Esophagus (tissue), 2 donors: ENCODE measurements around the gene KIAA0513. TPM values are rescaled to one million over a fixed set of nuclear protein-coding genes. Genes with fewer than 3 reads are reported as not detected.

ENCODE experiments used
- H3K27ac ChIP-seq, 2 donors: one replicate each; pipeline ENCODE4 v1.5.1; 2013; ENCODE audit warnings: low read depth in 2 of 2, mild to moderate bottlenecking in 2 of 2, inconsistent platforms in 1 of 2, low read length in 1 of 2, moderate library complexity in 1 of 2
- H3K27me3 ChIP-seq, 2 donors: one replicate each; pipeline ENCODE4 v1.6.1; 2013; ENCODE audit warnings: low read length in 2 of 2, control low read depth in 1 of 2, mild to moderate bottlenecking in 1 of 2; ENCODE audit not compliant: insufficient read depth in 2 of 2, control insufficient read depth in 1 of 2
- H3K36me3 ChIP-seq, 2 donors: one replicate each; pipeline ENCODE4 v1.6.1; 2013; ENCODE audit warnings: low read length in 1 of 2; ENCODE audit not compliant: control insufficient read depth in 2 of 2, insufficient read depth in 2 of 2
- H3K4me1 ChIP-seq, 2 donors: one replicate each; pipeline ENCODE4 v1.6.1; 2013; ENCODE audit warnings: low read length in 1 of 2; ENCODE audit not compliant: control insufficient read depth in 2 of 2, insufficient read depth in 2 of 2
- H3K4me3 ChIP-seq, 2 donors: one replicate each; pipeline ENCODE4 v1.5.1; 2013; ENCODE audit warnings: low read length in 2 of 2, mild to moderate bottlenecking in 2 of 2, low read depth in 1 of 2, moderate library complexity in 1 of 2
- H3K9me3 ChIP-seq, 2 donors: one replicate each; pipeline ENCODE4 v1.6.1; 2013; ENCODE audit warnings: mild to moderate bottlenecking in 2 of 2, low read depth in 1 of 2, low read length in 1 of 2, moderate library complexity in 1 of 2; ENCODE audit not compliant: control insufficient read depth in 2 of 2, insufficient read depth in 1 of 2
- WGBS, 2 donors: extraction: QIAGEN DNeasy Blood & Tissue Kit; methylation state at CpG; one replicate each; pipeline ENCODE4 v1.1.7; 2013; 5-methylcytosine and 5-hydroxymethylcytosine counted together
- polyA plus RNA-seq, 2 donors: library from polyadenylated mRNA; stranded (reverse); fragments of 200-250 nt; gene quantifications; one replicate each; pipeline ENCODE4 v1.2.3, GENCODE V29; 2013
- donor health status: healthy with polysubstance abuse.
- donor health status: Bipolar disorder and iron deficiency.

Gene KIAA0513
- polyA plus RNA-seq, 2 donors: 3.0 to 3.7 TPM

GRCh38 chr16:85011846-85012284 lies 15.7 kb upstream of the KIAA0513 start:
- 15 to 20% methylated on average over 17 of the region's 17 CpGs for WGBS, 2 donors
- H3K9me3 ChIP-seq: no peaks in the 10 kb centered on the region
- H3K27me3 ChIP-seq: no peaks in the 10 kb centered on the region
- H3K36me3 ChIP-seq: no peaks in the 10 kb centered on the region
- H3K4me3 ChIP-seq: peak overlapping the region; percentile 80 to 81
- peaks cover 3 to 7% of the 10 kb centered on the region in 2 donors for H3K4me1 ChIP-seq
- H3K27ac ChIP-seq: peak overlapping the region; percentile 96

GRCh38 chr16:85014311-85014710 lies 13.3 kb upstream of the KIAA0513 start:
- H3K4me3 ChIP-seq: no peak overlapping the region
- peaks cover 2 to 3% of the 10 kb centered on the region in 2 donors for H3K4me1 ChIP-seq
- 75% methylated on average over 2 of the region's 2 CpGs for WGBS, 2 donors
- no peaks in the 10 kb centered on the region for H3K27me3 ChIP-seq
- no peak overlapping the region for H3K27ac ChIP-seq
- no peaks in the 10 kb centered on the region for H3K9me3 ChIP-seq
- H3K36me3 ChIP-seq: no peaks in the 10 kb centered on the region

GRCh38 chr16:85015481-85016187 lies 12.0 kb upstream of the KIAA0513 start:
- Histone ChIP-seq H3K27ac (no peak overlapping the region), H3K4me3 (no peak overlapping the region), H3K4me1 (peaks cover 0 to 3% of the 10 kb centered on the region in 2 donors), H3K36me3 (no peaks in the 10 kb centered on the region), H3K9me3 (no peaks in the 10 kb centered on the region), H3K27me3 (no peaks in the 10 kb centered on the region)
- WGBS, 2 donors: 88 to 95% methylated on average over 5 of the region's 5 CpGs

- Histone ChIP-seq H3K27ac (no peak overlapping the region), H3K27me3 (no peaks in the 10 kb centered on the region), H3K36me3 (no peaks in the 10 kb centered on the region), H3K4me1 (peaks cover 0 to 3% of the 10 kb centered on the region in 2 donors), H3K4me3 (no peak overlapping the region), H3K9me3 (no peaks in the 10 kb centered on the region)
- WGBS, 2 donors: 67 to 80% methylated on average over 4 of the region's 4 CpGs
Measured at GRCh38 chr16:85017151-85017550, 10.4 kb upstream of the KIAA0513 start.

- no peak overlapping the region for H3K4me3 ChIP-seq
- H3K9me3 ChIP-seq: no peaks in the 10 kb centered on the region
- no peaks in the 10 kb centered on the region for H3K27me3 ChIP-seq
- no peaks in the 10 kb centered on the region for H3K36me3 ChIP-seq
- H3K4me1 ChIP-seq: peaks cover 0 to 3% of the 10 kb centered on the region in 2 donors
- H3K27ac ChIP-seq: no peak overlapping the region
- WGBS, 2 donors: 75 to 77% methylated on average over 8 of the region's 8 CpGs
Measured at GRCh38 chr16:85017633-85018032, 10.0 kb upstream of the KIAA0513 start.

GRCh38 chr16:85018529-85019236 lies 8.9 kb upstream of the KIAA0513 start:
- 73 to 86% methylated on average over 19 of the region's 19 CpGs for WGBS, 2 donors

GRCh38 chr16:85019659-85020245 lies 7.8 kb upstream of the KIAA0513 start:
- no peaks in the 10 kb centered on the region for H3K9me3 ChIP-seq
- H3K4me3 ChIP-seq: no peak overlapping the region
- no peaks in the 10 kb centered on the region for H3K27me3 ChIP-seq
- WGBS, 2 donors: 32 to 36% methylated on average over 9 of the region's 9 CpGs
- H3K27ac ChIP-seq: peak overlapping the region in 1 of 2 donors; percentile 40
- no peaks in the 10 kb centered on the region for H3K36me3 ChIP-seq
- H3K4me1 ChIP-seq: peaks cover 0 to 3% of the 10 kb centered on the region in 2 donors

More at GRCh38 chr16:85018529-85019236, 8.9 kb upstream of the KIAA0513 start:
- no peaks in the 10 kb centered on the region for H3K9me3 ChIP-seq
- no peaks in the 10 kb centered on the region for H3K36me3 ChIP-seq
- H3K4me1 ChIP-seq: peaks cover 0 to 3% of the 10 kb centered on the region in 2 donors
- no peaks in the 10 kb centered on the region for H3K27me3 ChIP-seq
- no peak overlapping the region for H3K4me3 ChIP-seq
- H3K27ac ChIP-seq: no peak overlapping the region

- Histone ChIP-seq H3K27me3 (no peaks in the 10 kb centered on the region), H3K9me3 (no peaks in the 10 kb centered on the region), H3K4me3 (no peak overlapping the region), H3K4me1 (peaks cover 6 to 16% of the 10 kb centered on the region in 2 donors), H3K36me3 (no peaks in the 10 kb centered on the region), H3K27ac (peak overlapping the region; percentile 71 to 78)
- WGBS, 2 donors: 82% methylated on average over 8 of the region's 8 CpGs
Measured at GRCh38 chr16:85025781-85026653, 1.6 kb upstream of the KIAA0513 start.

- Histone ChIP-seq H3K4me3 (peak overlapping the region in 1 of 2 donors; percentile 79), H3K4me1 (peaks cover 6 to 16% of the 10 kb centered on the region in 2 donors), H3K27ac (peak overlapping the region in 1 of 2 donors; percentile 78), H3K27me3 (no peaks in the 10 kb centered on the region), H3K9me3 (no peaks in the 10 kb centered on the region), H3K36me3 (no peaks in the 10 kb centered on the region)
- WGBS, 2 donors: 33 to 39% methylated on average over 4 of the region's 4 CpGs
Measured at GRCh38 chr16:85026703-85027102, 892 bp upstream of the KIAA0513 start.
